ENCODE results near the gene ZNF860. TPM values are rescaled to one million over a fixed set of nuclear protein-coding genes. Genes with fewer than 3 reads are reported as not detected.

The ZNF860 gene
- total and polyA plus RNA-seq, 2 of the 4 experiments (the other 2 are of a cell fraction): 0.18 to 0.26 TPM

DNA sequence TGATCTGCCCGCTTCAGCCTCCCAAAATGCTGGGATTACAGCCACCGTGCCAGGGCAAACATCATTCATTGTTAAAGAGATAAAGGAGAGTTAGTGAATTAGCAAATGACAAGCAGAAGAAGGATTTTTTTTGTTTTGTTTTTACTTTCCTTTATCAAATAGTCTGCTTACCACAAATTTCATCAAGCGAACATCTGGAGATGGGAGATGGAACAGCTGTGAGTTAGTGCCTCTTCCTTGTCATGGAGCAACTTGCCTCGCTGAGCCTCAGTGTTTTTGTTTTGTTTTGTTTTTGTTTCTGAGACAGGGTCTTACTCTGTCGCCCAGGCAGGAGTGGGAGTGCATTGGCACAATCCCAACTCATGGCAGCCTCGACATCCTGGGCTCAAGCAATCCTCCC, 15.9 kb downstream of the ZNF860 start:
- dilution Hi-C loops (cut with HindIII; ENCODE audit: low sequenced_read_pairs, unreplicated experiment) (no loop called here), in situ Hi-C loops (cut with MboI; ENCODE audit: low sequenced_read_pairs) (no loop called here), intact Hi-C loops (cut with micrococcal nuclease) (no loop called here)
- no peak overlapping the region for H2AFZ ChIP-seq (replicated peaks; ENCODE audit: low read length, poor library complexity)
- H3K9ac ChIP-seq (ENCODE audit: low read depth, low read length): no peak overlapping the region
- H3K4me1 ChIP-seq (ENCODE audit: control insufficient read depth, insufficient read depth, low read length): no peaks in the 10 kb centered on the region
- H3K27ac ChIP-seq (ENCODE audit: insufficient read depth, low read length): no peak overlapping the region
- no peaks in the 10 kb centered on the region for H3K36me3 ChIP-seq (ENCODE audit: control insufficient read depth, insufficient read depth, low read length)
- H4K91ac ChIP-seq (ENCODE audit: insufficient read depth, low read depth, low read length): no peak overlapping the region
- H2BK5ac ChIP-seq (ENCODE audit: low read depth, low read length, poor library complexity, severe bottlenecking): no peak overlapping the region
- TF ChIP-seq, protein P1, sequence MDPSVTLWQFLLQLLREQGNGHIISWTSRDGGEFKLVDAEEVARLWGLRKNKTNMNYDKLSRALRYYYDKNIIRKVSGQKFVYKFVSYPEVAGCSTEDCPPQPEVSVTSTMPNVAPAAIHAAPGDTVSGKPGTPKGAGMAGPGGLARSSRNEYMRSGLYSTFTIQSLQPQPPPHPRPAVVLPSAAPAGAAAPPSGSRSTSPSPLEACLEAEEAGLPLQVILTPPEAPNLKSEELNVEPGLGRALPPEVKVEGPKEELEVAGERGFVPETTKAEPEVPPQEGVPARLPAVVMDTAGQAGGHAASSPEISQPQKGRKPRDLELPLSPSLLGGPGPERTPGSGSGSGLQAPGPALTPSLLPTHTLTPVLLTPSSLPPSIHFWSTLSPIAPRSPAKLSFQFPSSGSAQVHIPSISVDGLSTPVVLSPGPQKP (IDR thresholded peaks at IDR 0.05; ENCODE audit: borderline replicate concordance, low read depth, low read length): no peak
- no peak for TF ChIP-seq POLR2A (IDR thresholded peaks at IDR 0.05; ENCODE audit: low read depth, low read length)
- no peak for TF ChIP-seq CEBPB (IDR thresholded peaks at IDR 0.05; ENCODE audit: low read depth, low read length)
- TF ChIP-seq RCOR1 (IDR thresholded peaks at IDR 0.05; ENCODE audit: insufficient replicate concordance, low read length): no peak
- TF ChIP-seq CHD1 (IDR thresholded peaks at IDR 0.05; ENCODE audit: low read depth, low read length): no peak
- TF ChIP-seq MAZ (IDR thresholded peaks at IDR 0.05; ENCODE audit: borderline replicate concordance, low read depth, low read length): no peak
- TF ChIP-seq MXI1 (IDR thresholded peaks at IDR 0.05; ENCODE audit: borderline replicate concordance, low read depth, low read length): no peak
- DNase-seq (no peak), ATAC-seq (ENCODE audit: low read depth) (no peak)
- no peak overlapping the region for H2BK15ac ChIP-seq (ENCODE audit: low read depth, low read length)
- no peak overlapping the region for H3K18ac ChIP-seq (ENCODE audit: low read depth, low read length)
- H2AK5ac ChIP-seq (ENCODE audit: low read depth, low read length): no peak overlapping the region
- H3K4me3 ChIP-seq (ENCODE audit: insufficient read depth, low read depth, low read length): no peak overlapping the region
- H2BK20ac ChIP-seq (ENCODE audit: low read depth, low read length): no peak overlapping the region
- H3K9me1 ChIP-seq (ENCODE audit: insufficient read depth, low read length): no peaks in the 10 kb centered on the region
- 16% methylated on average over 2 of the region's 6 CpGs; no CpG with 5 or more reads in 1 of the 2 experiments for WGBS, 2 experiments (ENCODE audit: extremely low coverage in 2 of 2, insufficient read length in 1 of 2)
- H3K79me1 ChIP-seq (ENCODE audit: low read depth in 1 of 2, low read length in 2 of 2): no peaks in the 10 kb centered on the region
- H4K5ac ChIP-seq (ENCODE audit: low read depth, low read length): no peak overlapping the region
- no peak overlapping the region for H4K8ac ChIP-seq (ENCODE audit: low read depth in 2 of 2, low read length in 2 of 2)
- ChIA-PET POLR2A (ENCODE audit: unreplicated experiment) (no interaction called here), CTCF (interaction anchor here (1.1 kb wide), 1 partner anchor 21 kb away, joined by 3 read pairs; no protein-coding TSS in a partner anchor)
- H2BK120ac ChIP-seq (ENCODE audit: low read depth, low read length): no peak overlapping the region
- BruUV-seq (replicated peaks): no TSS peak
- H4K20me1 ChIP-seq (ENCODE audit: insufficient read depth, low read length): no peaks in the 10 kb centered on the region
- H3K56ac ChIP-seq (ENCODE audit: extremely low read depth, insufficient read depth, low read length): no peak overlapping the region
- no peak overlapping the region for H3K4ac ChIP-seq (ENCODE audit: low read depth, low read length)
- H2AK9ac ChIP-seq (replicated peaks; ENCODE audit: low read depth, low read length, poor library complexity): no peak overlapping the region
- H3K9me3 ChIP-seq (ENCODE audit: control insufficient read depth, insufficient read depth, low read length): 0 out of 2 replicates have a peak, but pooled peaks cover 3% of the 10 kb centered on the region
- H3K27me3 ChIP-seq (ENCODE audit: control insufficient read depth, insufficient read depth, low read length): peaks cover 3% of the 10 kb centered on the region; the same call in 1 of the 2 replicates
- H3K23ac ChIP-seq (ENCODE audit: low read depth, low read length): no peak overlapping the region
- H3K4me2 ChIP-seq (ENCODE audit: low read depth, low read length): no peak overlapping the region
- no peak overlapping the region for H3K14ac ChIP-seq (replicated peaks; ENCODE audit: low read depth, low read length)

Measured in IMR-90 (cell line).